Nephron (organoid): ENCODE measurements around the gene SETBP1.

Experiments used
- H3K27ac Mint-ChIP-seq, 3 experiments: 2 replicates each; pipeline ENCODE4 v1.8.0; 2020; ENCODE audit warnings: mixed read lengths in 3 of 3, mild to moderate bottlenecking in 2 of 3, moderate library complexity in 1 of 3
- H3K27me3 Mint-ChIP-seq: 2 replicates; pipeline ENCODE4 v1.8.0; 2021; ENCODE audit warnings: low read depth, mild to moderate bottlenecking, moderate library complexity, mixed read lengths
- H3K36me3 Mint-ChIP-seq: 2 replicates; pipeline ENCODE4 v1.8.0; 2020; ENCODE audit warnings: low read depth, mixed read lengths
- H3K4me1 Mint-ChIP-seq: 2 replicates; pipeline ENCODE4 v1.8.0; 2020; ENCODE audit warnings: mixed read lengths
- H3K4me3 Mint-ChIP-seq, 3 experiments: 2 replicates each; pipeline ENCODE4 v1.8.0; 2020; ENCODE audit warnings: mild to moderate bottlenecking in 3 of 3, mixed read lengths in 3 of 3, moderate library complexity in 2 of 3
- H3K9me3 Mint-ChIP-seq: 2 replicates; pipeline ENCODE4 v1.8.0; 2020; ENCODE audit warnings: mixed read lengths
- CTCF ChIP-seq, 3 experiments: fragments of 200-600 bp; sonication (generic); IDR thresholded peaks; one replicate each; pipeline ENCODE4 v1.5.0; 2021; ENCODE audit warnings: antibody characterized with exemption in 3 of 3; ENCODE audit not compliant: unreplicated experiment in 3 of 3

SETBP1 gene

GRCh38 chr18:45007531-45007930, 326.8 kb downstream of the SETBP1 start:
- no peak for TF ChIP-seq CTCF (IDR thresholded peaks at IDR 0.05; ENCODE audit: unreplicated experiment in 3 of 3)
- Mint-ChIP-seq H3K27ac (no peak overlapping the region), H3K4me3 (no peak overlapping the region), H3K4me1 (peaks cover 11% of the 10 kb centered on the region), H3K36me3 (peaks cover 39% of the 10 kb centered on the region), H3K9me3 (no peaks in the 10 kb centered on the region), H3K27me3 (no peaks in the 10 kb centered on the region)

DNA sequence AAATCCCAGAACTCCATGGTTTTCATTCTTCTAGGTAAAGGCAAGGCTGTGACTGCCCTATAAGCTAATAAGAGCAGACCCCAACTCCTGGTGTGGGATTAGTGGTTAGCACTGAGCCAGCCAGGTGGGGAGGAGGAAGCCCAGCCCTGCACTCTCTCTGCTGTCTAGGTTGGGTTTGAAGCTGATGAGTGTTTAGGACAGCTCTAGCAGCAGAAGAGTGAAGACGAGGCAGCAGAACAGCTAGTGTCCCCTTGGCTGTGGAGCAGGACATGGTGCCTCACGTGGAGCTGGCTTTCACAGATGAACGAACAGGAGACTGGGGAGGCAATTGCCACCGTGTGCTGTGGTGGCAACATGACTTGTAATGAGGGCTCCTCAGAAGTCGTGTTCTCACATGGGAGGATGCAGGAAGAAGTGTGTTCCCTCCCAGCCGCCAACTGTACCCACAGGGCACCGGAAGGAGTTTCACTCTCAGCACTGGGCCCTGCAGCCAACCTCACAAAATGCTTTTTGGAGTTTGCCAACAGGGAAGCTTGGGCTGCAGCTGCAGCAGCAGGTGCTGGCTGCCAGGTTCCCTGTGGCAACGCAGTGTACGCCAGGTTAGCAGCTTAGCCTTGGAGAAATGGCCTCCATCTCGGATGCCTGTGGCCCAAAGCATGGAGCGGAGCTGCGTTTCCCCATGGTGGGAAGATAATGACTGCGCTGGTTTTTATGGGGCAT, 328.2 kb downstream of the SETBP1 start:
- Mint-ChIP-seq H3K4me3 (no peak overlapping the region), H3K4me1 (peaks cover 19% of the 10 kb centered on the region), H3K27me3 (no peaks in the 10 kb centered on the region), H3K27ac (peak overlapping the region in 1 of 3 experiments; percentile 7), H3K36me3 (peaks cover 33% of the 10 kb centered on the region), H3K9me3 (no peaks in the 10 kb centered on the region)
- no peak for TF ChIP-seq CTCF (IDR thresholded peaks at IDR 0.05; ENCODE audit: unreplicated experiment in 3 of 3)

DNA sequence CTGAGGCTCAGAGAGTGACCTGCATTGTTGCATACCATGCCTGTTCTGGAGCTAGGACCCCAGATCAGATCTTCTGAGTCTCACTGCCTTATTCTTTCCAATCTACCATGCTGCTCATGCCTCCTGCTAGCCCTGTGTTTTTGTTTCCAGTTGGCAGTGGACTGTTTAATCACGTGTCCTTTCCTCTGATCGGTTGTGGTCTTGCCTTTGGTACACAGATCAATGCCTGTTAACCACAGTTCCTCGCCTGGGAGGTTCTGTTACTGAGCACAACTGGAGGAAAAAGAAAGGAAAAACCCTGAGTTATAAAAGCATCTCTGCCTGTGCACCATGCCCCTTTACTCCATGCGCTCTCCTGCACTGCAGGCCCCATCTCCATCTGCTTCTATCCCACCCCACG, 329.1 kb downstream of the SETBP1 start:
- H3K27me3 Mint-ChIP-seq = no peaks in the 10 kb centered on the region

DNA sequence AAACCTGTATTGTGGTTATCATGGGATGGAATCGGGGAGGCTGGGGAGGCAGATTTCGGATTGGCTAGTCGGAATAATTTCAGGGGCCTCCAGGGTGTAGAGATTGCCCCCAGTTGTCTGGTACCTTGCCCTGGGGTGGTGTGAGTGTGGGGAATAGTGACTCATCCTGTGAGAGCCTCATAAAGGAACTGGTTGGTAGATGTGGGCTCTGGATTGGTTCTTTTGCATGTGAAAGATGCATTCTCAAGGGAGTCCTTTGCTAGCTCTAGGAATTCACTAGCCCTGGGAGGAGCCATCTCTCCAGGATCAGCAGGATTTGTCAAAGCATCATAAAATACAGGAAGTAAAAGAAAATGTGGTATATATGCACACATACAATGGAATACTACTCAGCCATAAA, 331.6 kb downstream of the SETBP1 start:
- H3K4me1 Mint-ChIP-seq = peaks cover 50% of the 10 kb centered on the region
- no peak for TF ChIP-seq CTCF (IDR thresholded peaks at IDR 0.05; ENCODE audit: unreplicated experiment in 3 of 3)
- H3K36me3 Mint-ChIP-seq = peaks cover 8% of the 10 kb centered on the region
- H3K9me3 Mint-ChIP-seq = no peaks in the 10 kb centered on the region
- H3K27me3 Mint-ChIP-seq = no peaks in the 10 kb centered on the region
- peak overlapping the region; percentile 7 to 65 (median 53) for H3K27ac Mint-ChIP-seq
- H3K4me3 Mint-ChIP-seq = no peak overlapping the region

More for the DNA sequence above, 329.1 kb downstream of the SETBP1 start:
- TF ChIP-seq CTCF (IDR thresholded peaks at IDR 0.05; ENCODE audit: unreplicated experiment in 3 of 3) = no peak
- Mint-ChIP-seq H3K27ac (peak overlapping the region; percentile 2 to 62 (median 7)), H3K4me1 (peaks cover 24% of the 10 kb centered on the region), H3K9me3 (no peaks in the 10 kb centered on the region), H3K36me3 (peaks cover 26% of the 10 kb centered on the region), H3K4me3 (no peak overlapping the region)

- H3K27ac Mint-ChIP-seq = peak overlapping the region; percentile 69 to 87 (median 79)
- no peak overlapping the region for H3K4me3 Mint-ChIP-seq
- no peaks in the 10 kb centered on the region for H3K9me3 Mint-ChIP-seq
- peak in 2 of 3 experiments; percentile 19 to 29 for TF ChIP-seq CTCF (IDR thresholded peaks at IDR 0.05; ENCODE audit: unreplicated experiment in 3 of 3)
- H3K27me3 Mint-ChIP-seq = no peaks in the 10 kb centered on the region
- peaks cover 62% of the 10 kb centered on the region for H3K4me1 Mint-ChIP-seq
- peaks cover 4% of the 10 kb centered on the region for H3K36me3 Mint-ChIP-seq
Observed at GRCh38 chr18:45014047-45014501, 333.4 kb downstream of the SETBP1 start.

DNA sequence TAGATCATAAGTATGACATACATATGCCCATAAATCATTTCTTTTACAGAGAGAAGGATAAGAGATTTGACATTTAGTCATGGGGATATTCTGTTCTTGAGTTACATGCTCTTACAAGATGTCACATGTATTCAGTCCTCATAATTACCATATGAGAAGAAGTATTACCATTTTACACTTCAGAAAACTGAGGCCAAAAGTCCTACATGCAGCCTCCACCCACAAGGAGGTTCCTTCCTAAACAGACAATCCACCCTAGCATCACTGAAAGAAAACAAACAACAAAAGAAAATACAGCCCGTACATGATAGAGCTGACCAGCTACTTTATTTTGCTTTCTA, 335.1 kb downstream of the SETBP1 start:
- H3K4me1 Mint-ChIP-seq = peaks cover 60% of the 10 kb centered on the region
- H3K9me3 Mint-ChIP-seq = no peaks in the 10 kb centered on the region
- H3K27ac Mint-ChIP-seq = peak overlapping the region; percentile 91 to 94 (median 93)
- TF ChIP-seq CTCF (IDR thresholded peaks at IDR 0.05; ENCODE audit: unreplicated experiment in 3 of 3) = no peak
- peaks cover 4% of the 10 kb centered on the region for H3K36me3 Mint-ChIP-seq
- H3K27me3 Mint-ChIP-seq = no peaks in the 10 kb centered on the region
- peak overlapping the region in 2 of 3 experiments; percentile 63 to 72 for H3K4me3 Mint-ChIP-seq
